Fibroblast of lung (primary cell): ENCODE measurements around the gene ZNF124. TPM values are rescaled to one million over a fixed set of nuclear protein-coding genes. Genes with fewer than 3 reads are reported as not detected.
A peak's percentile ranks its signal among the peaks of the same experiment; 100 is the strongest.

Experiments used
- DNase-seq, 2 donors: peaks; one replicate each; pipeline versions ENCODE4 v3.0.0 to v3.0.0-alpha.2; 2010; ENCODE audit warnings: low read depth in 2 of 2
- H2AFZ ChIP-seq: 2 replicates; pipeline ENCODE4 v1.5.1; 2012; ENCODE audit warnings: low read length, control low read depth, inconsistent platforms
- H3K27ac ChIP-seq: 2 replicates; pipeline ENCODE4 v1.5.1; 2011; ENCODE audit warnings: low read length, control low read depth; ENCODE audit not compliant: insufficient read depth
- H3K27me3 ChIP-seq: 2 replicates; pipeline ENCODE4 v1.5.1; 2011; ENCODE audit warnings: mild to moderate bottlenecking, low read length; ENCODE audit not compliant: control insufficient read depth, insufficient read depth
- H3K36me3 ChIP-seq: 2 replicates; pipeline ENCODE4 v1.5.1; 2011; ENCODE audit warnings: low read length; ENCODE audit not compliant: control insufficient read depth, insufficient read depth
- H3K4me1 ChIP-seq: 2 replicates; pipeline ENCODE4 v1.5.1; 2011; ENCODE audit warnings: low read length; ENCODE audit not compliant: control insufficient read depth, insufficient read depth; ENCODE audit errors: extremely low read depth
- H3K4me2 ChIP-seq: 2 replicates; pipeline ENCODE4 v1.5.1; 2011; ENCODE audit warnings: low read length, control low read depth; ENCODE audit not compliant: insufficient read depth; ENCODE audit errors: extremely low read depth
- H3K4me3 ChIP-seq, 4 experiments: fragments of 200-600 bp in 1 of 4; sonication (generic) in 1 of 4; replicated peaks in 1 of 4; 2 replicates each; pipeline ENCODE4 v1.5.1; 2011 to 2016; ENCODE audit warnings: low read length in 4 of 4, low read depth in 3 of 4, mild to moderate bottlenecking in 3 of 4, control low read depth in 2 of 4, inconsistent platforms in 1 of 4, mixed read lengths in 1 of 4; ENCODE audit not compliant: insufficient read depth in 1 of 4; ENCODE audit errors: control extremely low read depth in 1 of 4
- H3K79me2 ChIP-seq: 2 replicates; pipeline ENCODE4 v1.5.1; 2012; ENCODE audit warnings: mild to moderate bottlenecking, low read length, inconsistent platforms; ENCODE audit not compliant: control insufficient read depth, insufficient read depth
- H3K9ac ChIP-seq: 2 replicates; pipeline ENCODE4 v1.5.1; 2011; ENCODE audit warnings: mild to moderate bottlenecking, low read length, control low read depth; ENCODE audit not compliant: insufficient read depth
- H3K9me3 ChIP-seq: 2 replicates; pipeline ENCODE4 v1.5.1; 2012; ENCODE audit warnings: low read depth, low read length; ENCODE audit not compliant: control insufficient read depth, insufficient read depth
- H4K20me1 ChIP-seq: 2 replicates; pipeline ENCODE4 v1.5.1; 2011; ENCODE audit warnings: low read length; ENCODE audit not compliant: control insufficient read depth, insufficient read depth; ENCODE audit errors: extremely low read depth
- EZH2 ChIP-seq: IDR thresholded peaks from 2 replicates; pipeline ENCODE4 v1.5.1; 2012; ENCODE audit warnings: low read length, control low read depth, mild to moderate bottlenecking; ENCODE audit errors: missing control alignments
- polyA plus RNA-seq, 2 donors: library from polyadenylated mRNA; depleted of rRNA in 1 of 2; stranded (reverse) in 1 of 2; unstranded in 1 of 2; fragments of >200 nt; gene quantifications; 2 replicates each; pipeline ENCODE4 v1.2.1, GENCODE V29; 2011 to 2012; ENCODE audit warnings: missing spikeins in 1 of 2
- total RNA-seq: library from RNA; depleted of rRNA; stranded (reverse); fragments of >200 nt; gene quantifications from 2 replicates; pipeline ENCODE4 v1.2.1, GENCODE V29; 2014
- TF ChIP-seq, protein P1 (sequence below), 2 donors: IDR thresholded peaks in 1 of 2; conservative IDR thresholded peaks in 1 of 2; 1 replicate in 1 of 2; 2 replicates in 1 of 2; pipeline ENCODE4 v1.5.1; 2011 to 2012; ENCODE audit warnings: low read length in 2 of 2, control low read depth in 1 of 2, inconsistent platforms in 1 of 2, low read depth in 1 of 2, mild to moderate bottlenecking in 1 of 2

ZNF124 gene
- total and polyA plus RNA-seq, 2 donors (not counting 1 experiment from before 2014, with no cell fraction given) = 2.9 to 25.6 TPM

DNA sequence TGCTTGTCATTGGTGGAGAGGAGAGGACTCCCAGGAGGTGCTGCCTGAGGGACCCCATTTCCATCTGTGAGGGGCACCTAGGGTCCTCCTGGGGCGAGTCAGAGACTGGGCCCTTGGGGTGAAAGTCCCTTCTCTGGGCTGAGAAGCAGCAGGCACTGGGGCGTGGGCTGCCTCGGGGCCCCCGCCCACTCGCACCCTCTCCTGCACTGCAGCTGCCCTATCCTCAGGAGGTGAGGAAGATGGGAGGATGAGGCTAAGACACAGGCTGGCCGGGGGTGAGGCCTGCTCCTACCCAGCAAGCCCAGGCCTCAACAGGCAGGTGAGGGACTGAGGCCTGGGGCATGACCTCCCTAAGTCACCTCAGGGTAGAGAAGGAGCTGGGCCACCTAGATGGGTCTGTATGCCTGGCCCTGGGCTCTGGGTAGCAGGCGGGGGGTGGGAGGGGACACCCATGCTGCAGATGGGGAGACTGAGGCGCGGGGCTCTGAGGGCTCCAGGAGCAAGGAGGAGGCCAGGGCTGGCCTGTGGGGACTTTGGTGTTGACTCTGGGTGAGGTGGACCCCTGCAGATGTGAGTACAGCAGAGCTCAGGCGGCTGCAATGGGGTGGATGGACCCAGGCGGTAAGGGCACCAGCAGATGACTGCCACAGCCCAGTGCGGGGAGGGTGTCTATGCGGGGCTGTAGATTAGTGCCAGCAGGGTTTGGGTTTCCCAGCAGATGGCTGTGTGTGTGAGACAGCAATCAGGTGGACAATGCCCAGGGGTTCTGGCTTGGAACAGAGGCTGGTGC lies 57.3 kb downstream of the ZNF124 start:
- H2AFZ ChIP-seq = no peak overlapping the region
- H4K20me1 ChIP-seq = no peaks in the 10 kb centered on the region
- DNase-seq = no peak
- no peak overlapping the region for H3K4me2 ChIP-seq
- no peaks in the 10 kb centered on the region for H3K4me1 ChIP-seq
- no peaks in the 10 kb centered on the region for H3K79me2 ChIP-seq
- no peaks in the 10 kb centered on the region for H3K9me3 ChIP-seq
- H3K36me3 ChIP-seq = no peaks in the 10 kb centered on the region
- H3K27me3 ChIP-seq = no peaks in the 10 kb centered on the region
- H3K4me3 ChIP-seq = no peak overlapping the region
- H3K27ac ChIP-seq = no peak overlapping the region
- no peak overlapping the region for H3K9ac ChIP-seq
- TF ChIP-seq, protein P1, sequence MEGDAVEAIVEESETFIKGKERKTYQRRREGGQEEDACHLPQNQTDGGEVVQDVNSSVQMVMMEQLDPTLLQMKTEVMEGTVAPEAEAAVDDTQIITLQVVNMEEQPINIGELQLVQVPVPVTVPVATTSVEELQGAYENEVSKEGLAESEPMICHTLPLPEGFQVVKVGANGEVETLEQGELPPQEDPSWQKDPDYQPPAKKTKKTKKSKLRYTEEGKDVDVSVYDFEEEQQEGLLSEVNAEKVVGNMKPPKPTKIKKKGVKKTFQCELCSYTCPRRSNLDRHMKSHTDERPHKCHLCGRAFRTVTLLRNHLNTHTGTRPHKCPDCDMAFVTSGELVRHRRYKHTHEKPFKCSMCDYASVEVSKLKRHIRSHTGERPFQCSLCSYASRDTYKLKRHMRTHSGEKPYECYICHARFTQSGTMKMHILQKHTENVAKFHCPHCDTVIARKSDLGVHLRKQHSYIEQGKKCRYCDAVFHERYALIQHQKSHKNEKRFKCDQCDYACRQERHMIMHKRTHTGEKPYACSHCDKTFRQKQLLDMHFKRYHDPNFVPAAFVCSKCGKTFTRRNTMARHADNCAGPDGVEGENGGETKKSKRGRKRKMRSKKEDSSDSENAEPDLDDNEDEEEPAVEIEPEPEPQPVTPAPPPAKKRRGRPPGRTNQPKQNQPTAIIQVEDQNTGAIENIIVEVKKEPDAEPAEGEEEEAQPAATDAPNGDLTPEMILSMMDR (conservative IDR thresholded peaks at IDR 0.05 in 1 of 2, IDR thresholded peaks at IDR 0.05 in 1 of 2; ENCODE audit: low read depth in 1 of 2, low read length in 2 of 2) = no peak
- TF ChIP-seq EZH2 = no peak

DNA sequence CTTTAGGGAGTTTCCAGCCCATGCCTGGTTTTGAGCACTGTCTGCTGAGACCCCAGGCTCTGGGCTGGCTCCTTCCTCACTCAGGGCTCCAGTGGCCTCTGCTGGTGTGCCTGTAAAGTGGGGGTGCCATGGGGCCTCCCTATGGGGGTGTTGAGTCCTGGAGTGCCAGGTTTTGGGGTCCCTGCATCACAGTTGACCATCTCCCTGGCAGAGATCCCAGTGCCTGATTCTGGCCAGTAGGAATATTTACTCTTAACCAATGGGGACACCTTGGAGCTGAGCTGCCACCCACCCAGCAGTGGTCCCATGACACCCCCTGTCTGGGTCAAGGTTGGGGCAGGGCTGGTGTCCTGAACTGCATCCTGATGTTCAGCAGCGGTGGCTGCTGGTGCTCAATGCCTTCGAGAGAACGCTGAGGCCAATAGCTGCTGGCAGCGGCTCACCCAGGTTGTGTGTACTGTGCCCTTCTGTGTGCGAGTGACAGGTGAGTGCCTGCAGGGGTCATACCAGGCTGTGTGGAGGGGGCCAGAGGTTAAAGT lies 58.0 kb downstream of the ZNF124 start:
- Histone ChIP-seq H2AFZ (no peak overlapping the region), H3K4me2 (no peak overlapping the region), H3K27ac (no peak overlapping the region), H3K36me3 (no peaks in the 10 kb centered on the region), H3K79me2 (no peaks in the 10 kb centered on the region), H3K4me1 (no peaks in the 10 kb centered on the region), H3K27me3 (no peaks in the 10 kb centered on the region), H3K4me3 (no peak overlapping the region), H3K9ac (no peak overlapping the region), H4K20me1 (no peaks in the 10 kb centered on the region), H3K9me3 (no peaks in the 10 kb centered on the region)
- DNase-seq = no peak
- TF ChIP-seq, protein P1 (conservative IDR thresholded peaks at IDR 0.05 in 1 of 2, IDR thresholded peaks at IDR 0.05 in 1 of 2; ENCODE audit: low read depth in 1 of 2, low read length in 2 of 2) = no peak
- no peak for TF ChIP-seq EZH2

DNA sequence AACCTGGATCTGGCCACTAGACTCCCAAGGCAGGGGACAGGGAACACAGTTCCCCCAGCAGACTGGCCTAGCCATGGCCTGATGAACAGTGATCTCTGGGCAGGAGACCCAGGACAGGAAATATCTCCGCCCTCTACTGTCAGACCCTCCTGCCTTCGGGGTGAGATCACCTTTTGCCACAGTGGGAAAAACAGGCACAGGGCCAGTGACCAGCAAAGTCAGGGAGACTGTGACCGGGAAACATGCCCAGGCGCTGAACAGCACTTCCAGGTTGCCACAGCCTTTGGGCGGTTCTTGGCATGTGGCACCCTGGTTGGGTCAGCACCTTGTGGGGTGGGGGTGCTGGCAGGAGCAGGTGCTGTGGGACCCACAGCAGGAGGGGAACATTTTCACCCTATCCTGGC lies 58.7 kb downstream of the ZNF124 start:
- Histone ChIP-seq H3K27me3 (no peaks in the 10 kb centered on the region), H3K4me1 (no peaks in the 10 kb centered on the region), H3K36me3 (no peaks in the 10 kb centered on the region), H3K9ac (no peak overlapping the region), H3K4me2 (no peak overlapping the region), H3K79me2 (no peaks in the 10 kb centered on the region), H3K27ac (no peak overlapping the region), H4K20me1 (no peaks in the 10 kb centered on the region), H3K4me3 (no peak overlapping the region), H3K9me3 (no peaks in the 10 kb centered on the region), H2AFZ (no peak overlapping the region)
- DNase-seq = peak in 1 of 2 donors; percentile 58
- TF ChIP-seq EZH2 = no peak
- TF ChIP-seq, protein P1 (conservative IDR thresholded peaks at IDR 0.05 in 1 of 2, IDR thresholded peaks at IDR 0.05 in 1 of 2; ENCODE audit: low read depth in 1 of 2, low read length in 2 of 2) = no peak
